Ishikawa (cell line): ENCODE data around the gene SUPT5H.

ENCODE experiments used
- CEBPB ChIP-seq: IDR thresholded peaks from 2 replicates; pipeline ENCODE4 v1.6.1; 2012
- CREB1 ChIP-seq: IDR thresholded peaks from 2 replicates; pipeline ENCODE4 v1.6.1; 2012; ENCODE audit warnings: low read depth
- EGR1 ChIP-seq: IDR thresholded peaks from 2 replicates; pipeline ENCODE4 v1.6.1; 2012
- EP300 ChIP-seq: IDR thresholded peaks from 2 replicates; pipeline ENCODE4 v1.6.1; 2012; ENCODE audit warnings: borderline replicate concordance
- FOXM1 ChIP-seq: IDR thresholded peaks from 2 replicates; pipeline ENCODE4 v1.6.1; 2012; ENCODE audit warnings: low read depth, borderline replicate concordance
- MAX ChIP-seq: IDR thresholded peaks from 2 replicates; pipeline ENCODE4 v1.6.1; 2012
- NFIC ChIP-seq: IDR thresholded peaks from 2 replicates; pipeline ENCODE4 v1.6.1; 2012
- RAD21 ChIP-seq: IDR thresholded peaks from 2 replicates; pipeline ENCODE4 v1.6.1; 2012; ENCODE audit warnings: low read depth
- REST ChIP-seq: IDR thresholded peaks from 2 replicates; pipeline ENCODE4 v1.6.1; 2012; ENCODE audit warnings: low read depth, mild to moderate bottlenecking
- TAF1 ChIP-seq: IDR thresholded peaks from 2 replicates; pipeline ENCODE4 v1.6.1; 2012; ENCODE audit warnings: low read depth, mild to moderate bottlenecking
- TCF12 ChIP-seq: IDR thresholded peaks from 2 replicates; pipeline ENCODE4 v1.6.1; 2012; ENCODE audit warnings: low read depth
- TEAD4 ChIP-seq: IDR thresholded peaks from 2 replicates; pipeline ENCODE4 v1.6.1; 2012
- USF1 ChIP-seq: IDR thresholded peaks from 2 replicates; pipeline ENCODE4 v1.6.1; 2012
- YY1 ChIP-seq: IDR thresholded peaks from 2 replicates; pipeline ENCODE4 v1.6.1; 2012; ENCODE audit warnings: low read depth
- ZBTB7A ChIP-seq: IDR thresholded peaks from 2 replicates; pipeline ENCODE4 v1.6.1; 2012; ENCODE audit warnings: low read depth

SUPT5H gene

DNA sequence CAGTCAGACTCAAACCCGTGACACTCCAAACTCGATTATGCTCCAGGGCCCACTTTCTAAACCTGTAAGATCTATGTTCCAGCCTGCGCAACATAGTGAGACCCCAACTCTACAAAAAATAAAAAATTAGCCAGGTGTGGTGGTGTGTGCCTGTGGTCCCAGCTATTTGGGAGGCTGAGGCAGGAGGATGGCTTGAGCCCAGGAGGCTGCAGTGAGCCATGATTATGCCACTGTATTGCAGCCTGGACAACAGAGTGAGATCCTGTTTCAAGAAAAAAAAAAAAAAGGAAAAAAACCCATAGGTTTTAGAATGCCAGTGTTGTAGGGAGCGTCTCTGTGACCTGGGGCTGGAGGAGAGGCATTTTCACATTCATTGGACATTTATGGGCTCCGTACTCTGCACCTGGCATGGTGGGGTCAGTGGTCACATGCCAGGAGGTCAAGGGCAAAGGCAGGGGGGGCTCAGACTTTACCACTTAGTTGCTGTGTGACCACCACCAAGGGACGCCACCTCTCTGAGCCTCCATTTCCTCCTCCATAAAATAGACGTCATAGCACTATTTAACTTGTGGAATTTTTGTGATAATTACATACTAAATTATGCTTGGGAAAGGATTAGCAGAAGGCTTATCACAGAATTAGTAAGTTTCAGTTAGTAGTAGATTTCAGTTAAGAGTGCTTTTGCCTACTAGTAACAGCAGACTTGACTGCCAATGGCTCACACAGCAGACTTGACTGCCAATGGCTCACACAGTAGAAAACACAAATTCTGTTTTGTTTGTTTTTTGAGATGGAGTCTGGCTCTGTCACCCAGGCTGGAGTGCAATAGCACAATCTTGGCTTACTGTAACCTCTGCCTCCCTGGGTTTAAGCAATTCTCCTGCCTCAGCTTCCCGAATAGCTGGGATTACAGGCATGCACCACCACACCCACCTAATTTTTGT, 75.4 kb downstream of the SUPT5H start:
- TF ChIP-seq TCF12 (no peak), CEBPB (no peak), USF1 (no peak), ZBTB7A (no peak), FOXM1 (no peak), CREB1 (no peak), RAD21 (no peak), TEAD4 (no peak), REST (no peak), NFIC (no peak), EP300 (no peak), TAF1 (no peak)

DNA sequence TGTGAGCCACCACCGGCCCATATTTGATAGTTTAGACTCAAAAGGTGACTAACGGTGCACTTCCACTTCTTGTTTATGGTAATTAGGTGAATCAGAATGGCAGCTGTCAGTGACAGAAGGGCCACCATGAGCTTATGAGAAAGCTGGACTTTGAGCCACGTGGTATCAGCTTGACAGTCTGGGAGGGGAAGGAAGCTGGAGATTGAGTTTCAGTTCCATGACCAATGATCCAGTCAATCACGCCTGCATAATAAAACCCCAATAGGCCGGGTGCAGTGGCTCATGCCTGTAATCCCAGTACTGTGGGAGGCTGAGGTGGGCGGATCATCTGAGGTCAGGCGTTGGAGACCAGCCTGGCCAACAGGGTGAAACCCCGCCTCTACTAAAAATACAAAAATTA, 79.1 kb downstream of the SUPT5H start:
- TF ChIP-seq TCF12 = no peak

DNA sequence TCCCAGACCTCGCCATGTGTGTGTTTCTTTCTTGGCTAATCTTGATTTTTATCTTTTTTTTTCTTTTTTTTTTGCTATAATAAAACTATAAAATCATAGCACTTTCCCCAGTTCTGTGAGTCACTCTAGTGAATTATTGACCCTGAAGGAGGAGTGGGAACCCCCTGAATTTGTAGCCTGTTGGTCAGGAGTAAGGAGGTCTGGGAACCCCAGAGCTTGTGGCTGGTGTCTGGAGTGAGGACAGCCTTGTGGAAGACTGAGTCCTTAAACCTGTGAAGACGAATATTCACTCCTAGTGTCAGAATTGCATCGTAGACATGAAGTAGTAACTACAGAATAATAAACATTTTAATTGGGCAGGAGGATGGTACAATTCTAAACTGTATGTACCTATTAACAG, 79.8 kb downstream of the SUPT5H start:
- TF ChIP-seq ZBTB7A (no peak), USF1 (no peak), TAF1 (no peak), TEAD4 (no peak), TCF12 (no peak), EP300 (no peak), RAD21 (no peak), FOXM1 (no peak), EGR1 (no peak), REST (no peak), CEBPB (no peak), YY1 (no peak), MAX (no peak), NFIC (no peak), CREB1 (no peak)
